Cardiac fibroblast (primary cell): ENCODE results near the gene UNC13C.

Experiments used
- DNase-seq, 2 donors: peaks; one replicate each; pipeline versions ENCODE4 v3.0.0 to v3.0.0-alpha.2; 2010; ENCODE audit warnings: low read depth in 2 of 2
- H3K4me3 ChIP-seq, 2 donors: replicated peaks in 1 of 2; 1 replicate in 1 of 2; 2 replicates in 1 of 2; pipeline ENCODE4 v1.5.1; 2011; ENCODE audit warnings: low read depth in 2 of 2, low read length in 2 of 2, mild to moderate bottlenecking in 2 of 2, moderate library complexity in 1 of 2
- TF ChIP-seq, protein P1 (sequence below): IDR thresholded peaks from one replicate; pipeline ENCODE4 v1.5.1; 2011; ENCODE audit warnings: low read depth, mild to moderate bottlenecking, low read length, inconsistent platforms

Gene UNC13C

DNA sequence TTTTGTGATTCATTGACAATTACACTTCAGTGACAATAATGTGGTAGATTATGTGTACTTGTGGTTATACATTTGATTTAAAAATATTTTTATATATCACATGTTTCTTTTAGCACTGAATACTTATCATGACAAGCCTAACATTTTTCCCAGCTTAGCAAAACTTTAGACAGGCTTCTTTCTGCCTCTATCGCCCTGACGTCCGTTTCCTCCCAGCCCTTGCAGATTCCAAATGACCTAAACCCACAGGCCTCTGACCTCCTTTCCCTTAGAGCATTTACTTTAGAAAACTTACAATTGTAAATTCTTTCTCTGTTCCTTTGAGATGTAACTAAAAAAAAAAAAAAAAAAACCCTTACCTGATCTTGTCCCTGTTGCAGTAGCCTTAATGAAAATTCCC lies 326.1 kb downstream of the UNC13C start:
- peak in 1 of 2 donors; percentile 14 for DNase-seq
- H3K4me3 ChIP-seq: no peak overlapping the region
- TF ChIP-seq, protein P1, sequence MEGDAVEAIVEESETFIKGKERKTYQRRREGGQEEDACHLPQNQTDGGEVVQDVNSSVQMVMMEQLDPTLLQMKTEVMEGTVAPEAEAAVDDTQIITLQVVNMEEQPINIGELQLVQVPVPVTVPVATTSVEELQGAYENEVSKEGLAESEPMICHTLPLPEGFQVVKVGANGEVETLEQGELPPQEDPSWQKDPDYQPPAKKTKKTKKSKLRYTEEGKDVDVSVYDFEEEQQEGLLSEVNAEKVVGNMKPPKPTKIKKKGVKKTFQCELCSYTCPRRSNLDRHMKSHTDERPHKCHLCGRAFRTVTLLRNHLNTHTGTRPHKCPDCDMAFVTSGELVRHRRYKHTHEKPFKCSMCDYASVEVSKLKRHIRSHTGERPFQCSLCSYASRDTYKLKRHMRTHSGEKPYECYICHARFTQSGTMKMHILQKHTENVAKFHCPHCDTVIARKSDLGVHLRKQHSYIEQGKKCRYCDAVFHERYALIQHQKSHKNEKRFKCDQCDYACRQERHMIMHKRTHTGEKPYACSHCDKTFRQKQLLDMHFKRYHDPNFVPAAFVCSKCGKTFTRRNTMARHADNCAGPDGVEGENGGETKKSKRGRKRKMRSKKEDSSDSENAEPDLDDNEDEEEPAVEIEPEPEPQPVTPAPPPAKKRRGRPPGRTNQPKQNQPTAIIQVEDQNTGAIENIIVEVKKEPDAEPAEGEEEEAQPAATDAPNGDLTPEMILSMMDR: no peak

DNA sequence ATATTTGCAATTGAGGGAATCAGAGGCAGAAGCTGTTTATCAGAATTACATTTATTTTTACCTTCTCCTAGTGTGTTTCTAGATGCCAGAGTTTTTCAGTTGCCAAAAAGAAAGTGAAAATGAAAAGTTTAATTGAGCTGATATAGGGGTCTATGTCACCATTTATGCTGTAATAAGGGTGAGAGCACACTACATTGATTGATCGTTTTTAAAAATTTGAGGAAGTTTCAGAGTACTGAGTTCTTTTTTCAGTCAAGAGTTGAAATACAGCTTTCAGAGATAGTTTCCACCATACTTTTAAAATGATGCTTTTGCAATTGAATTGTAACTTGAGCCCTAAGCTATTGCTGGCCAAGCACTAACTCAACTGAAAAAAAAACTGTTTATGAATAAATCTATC lies 326.9 kb downstream of the UNC13C start:
- no peak overlapping the region for H3K4me3 ChIP-seq
- TF ChIP-seq, protein P1: no peak

GRCh38 chr15:54307252-54307902 lies 329.1 kb downstream of the UNC13C start:
- peak in 1 of 2 donors; percentile 1 for DNase-seq
- H3K4me3 ChIP-seq: no peak overlapping the region
- TF ChIP-seq, protein P1: no peak

More for the DNA sequence above, 326.9 kb downstream of the UNC13C start:
- DNase-seq: no peak

- TF ChIP-seq, protein P1: no peak
- H3K4me3 ChIP-seq: no peak overlapping the region
- DNase-seq: no peak
Measured at GRCh38 chr15:54307926-54308325, 329.7 kb downstream of the UNC13C start.

DNA sequence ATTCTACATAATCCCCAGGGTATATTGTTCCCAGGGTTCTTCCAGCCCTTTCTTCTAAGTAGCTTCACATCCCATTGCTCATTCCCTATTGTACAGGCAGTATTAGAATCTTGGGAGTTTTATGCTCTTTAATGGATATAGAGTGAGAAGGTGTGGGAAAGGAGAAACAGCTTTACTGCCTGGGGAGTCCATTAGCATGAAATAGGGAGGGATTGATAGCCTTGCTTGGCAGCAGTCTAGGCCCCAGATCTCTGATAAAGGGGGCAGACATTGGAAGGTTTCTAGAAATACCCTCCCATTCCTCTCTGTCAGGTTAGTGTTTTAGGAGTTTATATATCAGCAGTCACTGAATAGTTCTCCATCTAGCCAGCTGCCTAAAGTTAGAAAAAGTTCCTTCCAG lies 334.3 kb downstream of the UNC13C start:
- no peak for DNase-seq
- H3K4me3 ChIP-seq: no peak overlapping the region
- TF ChIP-seq, protein P1: no peak

GRCh38 chr15:54321426-54321825 lies 343.2 kb downstream of the UNC13C start:
- H3K4me3 ChIP-seq: no peak overlapping the region
- TF ChIP-seq, protein P1: no peak
- DNase-seq: no peak

DNA sequence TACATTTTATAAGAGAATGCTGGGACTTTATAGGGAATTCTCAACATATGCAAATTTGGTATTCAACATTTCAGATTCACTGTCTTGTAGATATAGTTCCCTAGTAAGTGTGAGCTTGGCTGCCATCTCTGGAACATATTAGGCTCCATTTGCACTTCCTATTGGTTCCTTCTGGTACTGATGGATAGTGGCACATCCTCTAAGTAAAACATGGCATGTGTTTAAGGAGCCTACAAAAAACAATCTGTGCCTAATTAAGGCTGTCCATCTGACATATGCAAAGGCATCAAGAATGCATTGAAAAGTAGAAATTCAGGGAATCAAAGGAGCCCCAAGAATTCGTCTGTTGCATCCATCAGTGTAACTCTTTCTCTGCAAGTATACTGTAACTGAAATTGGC lies 344.1 kb downstream of the UNC13C start:
- TF ChIP-seq, protein P1: no peak
- DNase-seq: no peak

More for the DNA sequence above, 344.1 kb downstream of the UNC13C start:
- no peak overlapping the region for H3K4me3 ChIP-seq
